ENCODE data around the gene GRIP1.
A peak's percentile ranks its signal among the peaks of the same experiment; 100 is the strongest.
"Not testable (repeated sequence)": the region's sequence is repeated elsewhere in the genome, so short reads cannot be mapped to it uniquely, and the experiment has no call there.

GRIP1 gene

GRCh38 chr12:66531766-66532165 lies 147.1 kb downstream of the GRIP1 start:
- DNase-seq (ENCODE audit: low spot score): no peak

DNA sequence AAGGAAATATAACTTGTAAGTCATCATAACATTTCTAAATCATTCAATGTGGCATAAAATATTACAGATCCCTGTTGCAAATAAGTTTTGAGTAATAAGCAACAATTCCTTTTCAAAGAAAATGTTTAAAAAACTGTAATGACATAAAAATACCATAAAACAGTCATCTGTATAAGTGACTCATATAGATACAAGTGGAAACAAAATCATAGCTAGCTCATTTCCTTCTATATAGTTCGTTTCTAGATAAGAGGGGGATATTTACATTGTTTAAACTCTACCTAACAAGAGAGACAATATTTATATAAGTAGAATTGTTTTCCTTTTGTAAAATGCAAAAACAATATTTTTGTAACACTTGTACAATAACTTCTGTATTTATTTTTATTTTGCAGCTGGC lies 148.9 kb downstream of the GRIP1 start:
- DNase-seq (ENCODE audit: low spot score): no peak

- DNase-seq (ENCODE audit: low spot score): no peak
Measured at GRCh38 chr12:66516561-66516960, 162.3 kb downstream of the GRIP1 start.

DNA sequence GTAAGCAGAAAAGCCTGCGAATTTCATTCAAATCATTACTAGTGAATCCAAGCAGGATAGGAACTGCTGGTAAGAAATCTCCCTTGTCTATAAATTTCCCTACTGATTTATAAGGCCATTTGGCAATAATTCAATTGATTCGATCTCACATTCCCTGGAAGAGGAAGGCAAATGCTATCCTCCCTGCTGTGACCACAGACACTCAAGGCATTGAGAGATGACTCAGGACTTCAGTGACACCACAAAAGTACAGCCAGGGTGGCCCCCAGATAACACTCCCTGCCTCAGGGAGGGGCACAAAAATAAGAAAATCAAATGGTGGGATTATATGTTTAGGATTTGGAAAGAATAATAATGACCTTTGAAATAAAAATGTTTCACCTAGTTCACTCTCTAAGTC lies 162.7 kb downstream of the GRIP1 start:
- DNase-seq (ENCODE audit: low spot score): no peak

- DNase-seq (ENCODE audit: low spot score): no peak
Measured at GRCh38 chr12:66514581-66514980, 164.3 kb downstream of the GRIP1 start.

- DNase-seq (ENCODE audit: low spot score): no peak
Measured at GRCh38 chr12:66508025-66508424, 170.9 kb downstream of the GRIP1 start.

DNA sequence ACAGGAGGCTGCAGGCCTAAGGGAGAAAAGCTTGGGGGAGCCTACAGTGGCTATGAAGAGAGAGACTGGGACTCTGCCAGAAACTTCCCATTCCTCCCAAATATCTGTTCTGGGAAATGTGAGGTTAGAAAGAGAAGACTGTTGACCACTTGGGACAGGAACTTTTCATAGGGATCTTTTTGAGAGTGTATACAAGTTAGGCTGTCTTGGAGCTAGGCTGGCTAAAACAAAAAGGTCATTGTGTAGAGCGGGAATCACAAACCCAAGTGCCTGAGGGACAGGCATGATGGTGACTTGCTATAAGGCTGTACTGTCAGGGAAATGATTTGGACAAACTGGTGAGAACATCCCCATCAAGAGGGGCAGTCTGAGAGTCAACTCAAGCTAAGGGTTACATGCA lies 175.1 kb downstream of the GRIP1 start:
- peak; percentile 22 for DNase-seq (ENCODE audit: low spot score)

DNA sequence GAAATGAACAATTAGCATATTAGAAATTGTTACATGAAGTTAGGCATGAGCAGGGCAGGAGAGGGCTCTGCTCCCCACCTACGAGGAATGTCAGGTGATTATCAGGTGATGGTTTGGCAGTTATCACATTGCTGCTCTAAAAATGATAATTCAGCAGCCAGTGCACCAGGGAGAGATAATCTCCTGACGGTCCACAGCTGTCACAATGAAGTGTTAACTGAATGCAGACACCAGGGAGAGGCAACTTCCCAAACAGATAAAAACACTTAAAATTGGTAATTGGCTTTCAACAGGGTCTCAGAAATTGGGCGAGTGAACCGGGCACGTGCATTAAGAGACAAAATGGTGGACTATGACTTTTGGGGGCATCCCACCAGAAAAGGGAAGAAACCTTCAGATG lies 176.0 kb downstream of the GRIP1 start:
- DNase-seq (ENCODE audit: low spot score): no peak

DNA sequence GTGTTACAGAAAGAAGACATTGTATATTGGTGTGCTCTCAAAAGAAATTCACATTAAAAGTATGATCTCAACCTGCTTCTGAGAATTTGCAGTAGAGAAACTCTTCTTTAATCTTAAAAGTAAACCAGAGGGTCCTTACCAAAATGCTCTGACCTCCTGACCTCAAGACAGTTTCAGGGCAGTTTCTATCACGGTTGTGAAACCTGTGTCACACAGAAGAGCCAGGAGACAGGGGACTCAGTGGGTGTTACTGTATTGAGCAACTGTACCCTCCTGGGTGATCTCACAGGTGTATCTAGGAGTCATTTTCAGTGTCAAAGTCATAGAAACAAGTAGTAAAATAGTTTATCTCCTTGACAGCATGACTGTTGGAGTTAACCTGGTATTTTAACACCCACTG lies 178.0 kb downstream of the GRIP1 start:
- no peak for DNase-seq (ENCODE audit: low spot score)

DNA sequence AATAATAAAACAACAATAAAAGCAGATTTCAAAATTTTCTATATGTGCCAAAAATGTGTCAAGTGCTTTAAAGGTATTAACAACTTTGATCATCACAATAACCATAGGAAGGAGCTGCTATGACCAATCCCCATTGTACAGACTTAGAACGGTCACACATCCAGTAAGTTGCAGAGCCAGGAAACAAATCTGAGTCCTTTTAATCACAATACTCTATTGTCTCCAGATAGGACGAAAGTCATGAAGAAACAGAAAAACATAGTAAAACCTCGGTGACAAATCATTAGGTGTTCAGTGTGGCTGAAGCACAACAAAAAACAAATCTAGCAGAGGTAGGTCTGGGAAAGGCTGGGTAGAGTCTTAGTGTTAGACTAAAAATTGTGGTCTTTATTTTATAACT lies 178.8 kb downstream of the GRIP1 start:
- DNase-seq (ENCODE audit: low spot score): no peak

GRCh38 chr12:66499000-66499399 lies 179.9 kb downstream of the GRIP1 start:
- no peak for DNase-seq (ENCODE audit: low spot score)

DNA sequence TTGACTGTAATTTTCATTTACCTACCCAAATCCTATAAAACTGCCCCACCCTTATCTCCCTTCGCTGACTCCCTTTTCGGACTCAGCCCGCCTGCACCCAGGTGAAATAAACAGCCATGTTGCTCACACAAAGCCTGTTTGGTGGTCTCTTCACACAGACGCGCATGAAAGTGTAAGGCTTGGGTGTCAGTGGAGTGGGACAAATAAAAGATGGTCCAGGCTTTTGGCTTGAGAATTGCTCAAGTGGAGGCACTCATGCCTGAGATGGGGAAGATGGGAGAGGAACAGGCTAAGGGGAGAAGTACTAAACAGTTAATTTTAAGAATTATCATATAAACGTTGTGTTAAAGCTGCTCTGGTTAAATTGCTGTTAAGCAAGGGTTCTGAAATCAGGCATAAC lies 180.8 kb downstream of the GRIP1 start:
- not testable (repeated sequence) for DNase-seq (ENCODE audit: low spot score)

GRCh38 chr12:66497008-66497897 lies 181.6 kb downstream of the GRIP1 start:
- no peak for DNase-seq (ENCODE audit: low spot score)

DNA sequence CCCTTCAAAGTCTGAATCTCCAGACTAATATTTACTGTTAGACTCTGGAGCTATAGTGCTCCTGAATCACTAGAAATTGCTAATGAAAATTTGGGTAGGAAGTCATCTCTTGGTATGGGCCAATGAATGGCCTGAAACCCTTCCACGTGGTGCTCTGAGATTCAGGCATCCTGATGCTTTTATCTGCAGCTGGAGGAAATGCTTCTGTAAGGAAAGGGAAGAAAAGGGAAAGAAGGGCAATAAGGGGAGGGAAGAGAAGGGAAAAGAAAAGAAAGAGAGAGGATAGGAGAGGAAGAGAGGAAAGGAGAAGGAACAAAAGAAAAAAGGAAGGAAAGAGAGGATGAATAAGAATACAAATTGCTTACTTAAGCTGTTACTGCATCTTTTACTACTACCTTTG lies 182.3 kb downstream of the GRIP1 start:
- no peak for DNase-seq (ENCODE audit: low spot score)

- DNase-seq (ENCODE audit: low spot score): no peak
Measured at GRCh38 chr12:66495709-66496108, 183.2 kb downstream of the GRIP1 start.

GRCh38 chr12:66493819-66494218 lies 185.1 kb downstream of the GRIP1 start:
- no peak for DNase-seq (ENCODE audit: low spot score)

GRCh38 chr12:66491853-66492252 lies 187.0 kb downstream of the GRIP1 start:
- DNase-seq (ENCODE audit: low spot score): no peak

DNA sequence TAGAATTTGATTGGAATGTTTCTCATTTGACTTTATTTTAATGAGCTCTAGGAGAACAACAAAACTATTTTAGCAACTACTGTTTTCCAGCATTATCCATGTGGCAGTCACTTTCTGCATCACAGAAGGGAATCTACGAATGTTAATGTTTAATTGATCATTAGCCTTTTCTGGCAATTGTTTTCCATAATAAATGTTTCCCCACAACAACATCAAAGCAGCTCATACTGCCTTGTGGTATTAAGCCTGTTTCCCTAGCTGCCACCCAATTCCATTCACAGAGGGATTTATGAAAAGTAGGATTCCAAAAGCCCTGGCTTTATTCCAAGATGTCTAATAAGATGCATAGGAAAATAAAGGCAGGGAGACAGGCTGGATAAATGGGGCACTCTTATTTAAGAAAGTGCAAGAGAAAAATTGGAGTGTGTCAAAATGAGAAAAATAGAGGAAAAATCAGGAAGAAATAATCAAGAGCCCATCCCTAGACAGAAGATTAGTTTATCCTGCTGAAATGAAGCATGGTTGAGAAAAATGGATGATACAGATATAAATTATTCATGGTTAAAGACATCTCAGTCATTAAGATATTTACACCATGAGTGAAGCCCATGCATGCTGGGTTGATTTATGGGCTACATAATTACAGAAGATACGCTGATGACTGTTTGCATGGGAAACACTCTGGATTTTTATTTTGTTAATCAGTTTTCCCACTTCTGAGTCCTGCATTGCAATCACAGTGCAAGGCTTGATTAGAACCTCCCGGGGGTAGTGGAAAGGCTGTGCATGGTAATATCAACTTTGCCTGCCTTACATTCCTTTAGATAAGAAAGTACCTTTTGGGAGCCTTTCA lies 196.3 kb downstream of the GRIP1 start:
- DNase-seq (ENCODE audit: low spot score): no peak

- DNase-seq (ENCODE audit: low spot score): no peak
Measured at GRCh38 chr12:66467932-66468331, 210.9 kb downstream of the GRIP1 start.

- no peak for DNase-seq (ENCODE audit: low spot score)
Measured at GRCh38 chr12:66461331-66461730, 217.5 kb downstream of the GRIP1 start.

- no peak for DNase-seq (ENCODE audit: low spot score)
Measured at GRCh38 chr12:66459944-66460482, 218.9 kb downstream of the GRIP1 start.

- no peak for DNase-seq (ENCODE audit: low spot score)
Measured at GRCh38 chr12:66456612-66457011, 222.3 kb downstream of the GRIP1 start.

DNA sequence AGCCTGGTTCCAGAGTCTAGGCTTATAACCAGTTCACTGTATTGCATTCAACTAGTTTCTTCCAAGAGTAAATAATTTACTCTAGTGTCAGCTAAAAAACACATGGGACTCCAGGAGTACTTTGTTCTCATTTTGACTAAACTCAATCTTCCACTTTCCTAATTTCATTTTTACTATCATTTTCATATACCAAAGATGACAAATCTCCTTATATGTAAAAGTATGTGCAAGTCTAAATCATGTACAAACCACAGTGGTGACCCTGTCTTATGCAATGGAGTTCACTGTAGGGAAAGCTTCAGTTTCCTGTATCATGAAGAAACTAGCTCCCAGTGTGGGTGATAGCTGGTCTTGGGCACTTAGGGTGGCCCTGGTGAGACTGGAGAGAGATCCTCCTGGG lies 225.0 kb downstream of the GRIP1 start:
- DNase-seq (ENCODE audit: low spot score): no peak

Measured in Ammon's horn (tissue), 1 donor.